T47D (cell line): ENCODE measurements around the gene WFDC2.

ENCODE experiments used
- DNase-seq, 2 experiments: peaks; one replicate each; pipeline versions ENCODE4 v3.0.0 to v3.0.0-alpha.2; 2011 to 2012; ENCODE audit warnings: low read depth in 1 of 2, low spot score in 1 of 2
- JUND ChIP-seq: IDR thresholded peaks from 2 replicates; pipeline ENCODE4 v1.6.1; 2012; ENCODE audit warnings: low read depth
- in situ Hi-C: cut with HindIII; loops from 2 replicates; pipeline ENCODE4 v1.10.0; 2016; ENCODE audit warnings: low sequenced_read_pairs, low pct_unique_long_range_greater_than_20kb

WFDC2 gene

GRCh38 chr20:45489083-45489531 is 19.6 kb downstream of the WFDC2 start:
- no peak for TF ChIP-seq JUND
- DNase-seq: no peak
- in situ Hi-C loops: no loop called here

GRCh38 chr20:45495501-45495941 is 26.0 kb downstream of the WFDC2 start:
- in situ Hi-C loops: no loop called here
- DNase-seq: no peak
- no peak for TF ChIP-seq JUND

GRCh38 chr20:45496166-45496565 is 26.6 kb downstream of the WFDC2 start:
- DNase-seq: no peak
- TF ChIP-seq JUND: no peak
- in situ Hi-C loops: no loop called here

GRCh38 chr20:45497971-45498494 is 28.5 kb downstream of the WFDC2 start:
- in situ Hi-C loops: no loop called here
- TF ChIP-seq JUND: no peak
- DNase-seq: no peak

GRCh38 chr20:45500022-45500421 is 30.5 kb downstream of the WFDC2 start:
- no peak for TF ChIP-seq JUND
- DNase-seq: no peak
- in situ Hi-C loops: no loop called here

GRCh38 chr20:45501600-45501999 is 32.0 kb downstream of the WFDC2 start:
- no peak for TF ChIP-seq JUND
- in situ Hi-C loops: no loop called here
- no peak for DNase-seq

GRCh38 chr20:45502561-45502960 is 33.0 kb downstream of the WFDC2 start:
- DNase-seq: no peak
- TF ChIP-seq JUND: no peak
- in situ Hi-C loops: no loop called here

- in situ Hi-C loops: no loop called here
- DNase-seq: no peak
- no peak for TF ChIP-seq JUND
These were observed 33.9 kb downstream of the WFDC2 start for GRCh38 chr20:45503403-45503802.

- no peak for TF ChIP-seq JUND
- in situ Hi-C loops: no loop called here
These were observed 36.8 kb downstream of the WFDC2 start for GRCh38 chr20:45506398-45506797.

GRCh38 chr20:45507011-45507820 is 37.7 kb downstream of the WFDC2 start:
- no peak for DNase-seq
- TF ChIP-seq JUND: no peak
- in situ Hi-C loops: no loop called here

More at GRCh38 chr20:45506398-45506797, 36.8 kb downstream of the WFDC2 start:
- no peak for DNase-seq

- TF ChIP-seq JUND: no peak
- in situ Hi-C loops: no loop called here
- DNase-seq: no peak
These were observed 38.7 kb downstream of the WFDC2 start for GRCh38 chr20:45508068-45508886.

- in situ Hi-C loops: no loop called here
- no peak for TF ChIP-seq JUND
- DNase-seq: no peak
These were observed 39.5 kb downstream of the WFDC2 start for GRCh38 chr20:45509091-45509490.

GRCh38 chr20:45510242-45510862 is 40.8 kb downstream of the WFDC2 start:
- no peak for TF ChIP-seq JUND
- in situ Hi-C loops: no loop called here
- DNase-seq: no peak
